Vagina (tissue), 2 donors: ENCODE measurements around the gene ZNF839.

Experiments used
- POLR2A ChIP-seq, 2 donors: fragments of 450-650 bp; IDR thresholded peaks; one replicate each; pipeline ENCODE4 v1.6.1; 2017; ENCODE audit warnings: antibody characterized with exemption in 2 of 2, mild to moderate bottlenecking in 2 of 2, moderate library complexity in 2 of 2
- TF ChIP-seq, protein P1 (sequence below), 3 experiments: fragments of 450-650 bp in 2 of 3; fragments of 200-600 bp in 1 of 3; sonication (generic) in 1 of 3; IDR thresholded peaks; one replicate each; pipeline ENCODE4 v1.5.1; 2017 to 2019; ENCODE audit warnings: antibody characterized with exemption in 3 of 3, mild to moderate bottlenecking in 2 of 3, moderate library complexity in 2 of 3

DNA sequence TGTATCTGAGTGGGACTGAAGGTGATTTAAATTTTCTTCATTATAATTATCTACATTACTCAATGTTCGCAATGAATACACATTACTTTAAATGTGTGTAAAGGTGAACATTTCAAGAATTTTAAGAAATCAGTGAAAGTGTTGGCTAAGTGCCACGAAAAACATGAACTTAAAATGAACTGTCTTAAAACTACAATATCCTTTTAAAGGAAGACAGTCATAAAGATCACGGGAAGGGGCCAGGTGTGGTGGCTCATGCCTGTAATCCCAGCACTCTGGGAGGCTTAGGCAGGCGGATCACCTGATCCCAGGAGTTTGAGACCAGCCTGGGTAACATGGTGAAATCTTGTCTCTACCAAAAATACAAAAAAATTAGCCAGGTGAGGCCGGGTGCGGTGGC is 25.8 kb upstream of the ZNF839 start:
- TF ChIP-seq, protein P1, sequence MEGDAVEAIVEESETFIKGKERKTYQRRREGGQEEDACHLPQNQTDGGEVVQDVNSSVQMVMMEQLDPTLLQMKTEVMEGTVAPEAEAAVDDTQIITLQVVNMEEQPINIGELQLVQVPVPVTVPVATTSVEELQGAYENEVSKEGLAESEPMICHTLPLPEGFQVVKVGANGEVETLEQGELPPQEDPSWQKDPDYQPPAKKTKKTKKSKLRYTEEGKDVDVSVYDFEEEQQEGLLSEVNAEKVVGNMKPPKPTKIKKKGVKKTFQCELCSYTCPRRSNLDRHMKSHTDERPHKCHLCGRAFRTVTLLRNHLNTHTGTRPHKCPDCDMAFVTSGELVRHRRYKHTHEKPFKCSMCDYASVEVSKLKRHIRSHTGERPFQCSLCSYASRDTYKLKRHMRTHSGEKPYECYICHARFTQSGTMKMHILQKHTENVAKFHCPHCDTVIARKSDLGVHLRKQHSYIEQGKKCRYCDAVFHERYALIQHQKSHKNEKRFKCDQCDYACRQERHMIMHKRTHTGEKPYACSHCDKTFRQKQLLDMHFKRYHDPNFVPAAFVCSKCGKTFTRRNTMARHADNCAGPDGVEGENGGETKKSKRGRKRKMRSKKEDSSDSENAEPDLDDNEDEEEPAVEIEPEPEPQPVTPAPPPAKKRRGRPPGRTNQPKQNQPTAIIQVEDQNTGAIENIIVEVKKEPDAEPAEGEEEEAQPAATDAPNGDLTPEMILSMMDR (IDR thresholded peaks at IDR 0.05): no peak
- no peak for TF ChIP-seq POLR2A (IDR thresholded peaks at IDR 0.05)
